Measurements from ENCODE around the gene CALR3.

Gene CALR3

GRCh38 chr19:16504271-16504670, 8.3 kb upstream of the CALR3 start:
- no peak for TF ChIP-seq USF1 (IDR thresholded peaks at IDR 0.05)
- TF ChIP-seq MAX (IDR thresholded peaks at IDR 0.05), result no peak
- no peak for TF ChIP-seq ZBTB7A (IDR thresholded peaks at IDR 0.05; ENCODE audit: low read depth)
- TF ChIP-seq TCF12 (IDR thresholded peaks at IDR 0.05; ENCODE audit: low read depth), result no peak
- no peak for TF ChIP-seq CEBPB (IDR thresholded peaks at IDR 0.05)
- no peak for TF ChIP-seq RAD21 (IDR thresholded peaks at IDR 0.05; ENCODE audit: low read depth)
- no peak for TF ChIP-seq REST (IDR thresholded peaks at IDR 0.05; ENCODE audit: low read depth)
- no peak for TF ChIP-seq CREB1 (IDR thresholded peaks at IDR 0.05; ENCODE audit: low read depth)
- no peak for TF ChIP-seq YY1 (IDR thresholded peaks at IDR 0.05; ENCODE audit: low read depth)
- no peak for TF ChIP-seq FOXM1 (IDR thresholded peaks at IDR 0.05; ENCODE audit: borderline replicate concordance, low read depth)
- no peak for TF ChIP-seq NFIC (IDR thresholded peaks at IDR 0.05)
- no peak for TF ChIP-seq TEAD4 (IDR thresholded peaks at IDR 0.05)
- no peak for TF ChIP-seq EP300 (IDR thresholded peaks at IDR 0.05; ENCODE audit: borderline replicate concordance)
- TF ChIP-seq EGR1 (IDR thresholded peaks at IDR 0.05), result no peak
- no peak for TF ChIP-seq TAF1 (IDR thresholded peaks at IDR 0.05; ENCODE audit: low read depth)

GRCh38 chr19:16497837-16498236, 1.9 kb upstream of the CALR3 start:
- no peak for TF ChIP-seq FOXM1 (IDR thresholded peaks at IDR 0.05; ENCODE audit: borderline replicate concordance, low read depth)
- no peak for TF ChIP-seq MAX (IDR thresholded peaks at IDR 0.05)
- no peak for TF ChIP-seq YY1 (IDR thresholded peaks at IDR 0.05; ENCODE audit: low read depth)
- TF ChIP-seq EP300 (IDR thresholded peaks at IDR 0.05; ENCODE audit: borderline replicate concordance), result no peak
- TF ChIP-seq TAF1 (IDR thresholded peaks at IDR 0.05; ENCODE audit: low read depth), result no peak
- TF ChIP-seq ZBTB7A (IDR thresholded peaks at IDR 0.05; ENCODE audit: low read depth), result no peak
- no peak for TF ChIP-seq USF1 (IDR thresholded peaks at IDR 0.05)
- no peak for TF ChIP-seq RAD21 (IDR thresholded peaks at IDR 0.05; ENCODE audit: low read depth)

GRCh38 chr19:16497042-16497441, 1.1 kb upstream of the CALR3 start:
- TF ChIP-seq TAF1 (IDR thresholded peaks at IDR 0.05; ENCODE audit: low read depth), result no peak
- no peak for TF ChIP-seq RAD21 (IDR thresholded peaks at IDR 0.05; ENCODE audit: low read depth)
- no peak for TF ChIP-seq REST (IDR thresholded peaks at IDR 0.05; ENCODE audit: low read depth)
- TF ChIP-seq FOXM1 (IDR thresholded peaks at IDR 0.05; ENCODE audit: borderline replicate concordance, low read depth), result no peak
- TF ChIP-seq CEBPB (IDR thresholded peaks at IDR 0.05), result no peak
- no peak for TF ChIP-seq MAX (IDR thresholded peaks at IDR 0.05)
- TF ChIP-seq EGR1 (IDR thresholded peaks at IDR 0.05), result no peak
- TF ChIP-seq ZBTB7A (IDR thresholded peaks at IDR 0.05; ENCODE audit: low read depth), result no peak
- TF ChIP-seq TCF12 (IDR thresholded peaks at IDR 0.05; ENCODE audit: low read depth), result no peak

GRCh38 chr19:16496613-16496983, 631 bp upstream of the CALR3 start:
- TF ChIP-seq RAD21 (IDR thresholded peaks at IDR 0.05; ENCODE audit: low read depth) (no peak), MAX (IDR thresholded peaks at IDR 0.05) (no peak), TEAD4 (IDR thresholded peaks at IDR 0.05) (no peak), EGR1 (IDR thresholded peaks at IDR 0.05) (no peak), YY1 (IDR thresholded peaks at IDR 0.05; ENCODE audit: low read depth) (no peak), REST (IDR thresholded peaks at IDR 0.05; ENCODE audit: low read depth) (no peak), TCF12 (IDR thresholded peaks at IDR 0.05; ENCODE audit: low read depth) (no peak), EP300 (IDR thresholded peaks at IDR 0.05; ENCODE audit: borderline replicate concordance) (no peak), CEBPB (IDR thresholded peaks at IDR 0.05) (no peak), CREB1 (IDR thresholded peaks at IDR 0.05; ENCODE audit: low read depth) (no peak), FOXM1 (IDR thresholded peaks at IDR 0.05; ENCODE audit: borderline replicate concordance, low read depth) (no peak), NFIC (IDR thresholded peaks at IDR 0.05) (no peak), TAF1 (IDR thresholded peaks at IDR 0.05; ENCODE audit: low read depth) (no peak), USF1 (IDR thresholded peaks at IDR 0.05) (no peak), ZBTB7A (IDR thresholded peaks at IDR 0.05; ENCODE audit: low read depth) (no peak)
